CD4-positive, CD25-positive, alpha-beta regulatory T cell (primary cell): ENCODE data around the gene ASIC2. TPM values are rescaled to one million over a fixed set of nuclear protein-coding genes. Genes with fewer than 3 reads are reported as not detected.

Experiments
- ATAC-seq, 2 donors: fragments of 150-1000 bp; cut with Tn5 transposase; one replicate each; pipeline ENCODE4 v1.10.0; 2021; ENCODE audit warnings: low read depth in 2 of 2, moderate number of reproducible peaks in 2 of 2, moderate library complexity in 1 of 2
- DNase-seq, 3 donors: peaks; one replicate each; pipeline versions ENCODE4 v3.0.0 to v3.0.0-alpha.2; 2012 to 2022; ENCODE audit warnings: mixed read lengths in 1 of 3
- H3K27ac ChIP-seq: one replicate; pipeline ENCODE4 v1.7.0; 2013; ENCODE audit warnings: mild to moderate bottlenecking, low read length; ENCODE audit not compliant: insufficient read depth, poor library complexity, severe bottlenecking
- H3K27me3 ChIP-seq: one replicate; pipeline ENCODE4 v1.7.0; 2013; ENCODE audit warnings: low read length; ENCODE audit not compliant: control insufficient read depth, insufficient read depth
- H3K36me3 ChIP-seq: one replicate; pipeline ENCODE4 v1.7.0; 2013; ENCODE audit warnings: mild to moderate bottlenecking, low read length, moderate library complexity; ENCODE audit not compliant: control insufficient read depth, insufficient read depth
- H3K4me1 ChIP-seq: 2 replicates; pipeline ENCODE4 v1.7.0; 2013; ENCODE audit warnings: mild to moderate bottlenecking, low read length; ENCODE audit not compliant: insufficient read depth, control insufficient read depth, poor library complexity, severe bottlenecking
- H3K4me3 ChIP-seq: one replicate; pipeline ENCODE4 v1.7.0; 2013; ENCODE audit warnings: low read depth, mild to moderate bottlenecking, low read length, moderate library complexity
- H3K9me3 ChIP-seq, 2 experiments: 1 replicate in 1 of 2; 2 replicates in 1 of 2; pipeline ENCODE4 v1.7.0; 2013; ENCODE audit warnings: low read length in 2 of 2, mild to moderate bottlenecking in 1 of 2, moderate library complexity in 1 of 2; ENCODE audit not compliant: control insufficient read depth in 2 of 2
- H3K27ac Mint-ChIP-seq, 3 donors: one replicate each; pipeline ENCODE4 v1.8.0; 2020 to 2022; ENCODE audit warnings: mild to moderate bottlenecking in 3 of 3, mixed read lengths in 3 of 3, moderate library complexity in 2 of 3
- H3K27me3 Mint-ChIP-seq: one replicate; pipeline ENCODE4 v1.8.0; 2022; ENCODE audit warnings: mild to moderate bottlenecking, mixed read lengths
- H3K36me3 Mint-ChIP-seq: one replicate; pipeline ENCODE4 v1.8.0; 2020; ENCODE audit warnings: mixed read lengths
- H3K4me1 Mint-ChIP-seq, 4 donors: one replicate each; pipeline ENCODE4 v1.8.0; 2020 to 2022; ENCODE audit warnings: mixed read lengths in 4 of 4, mild to moderate bottlenecking in 1 of 4
- H3K4me3 Mint-ChIP-seq, 4 donors: one replicate each; pipeline ENCODE4 v1.8.0; 2020 to 2022; ENCODE audit warnings: mild to moderate bottlenecking in 4 of 4, mixed read lengths in 4 of 4, moderate library complexity in 3 of 4
- H3K9me3 Mint-ChIP-seq, 7 donors: one replicate each; pipeline ENCODE4 v1.8.0; 2020 to 2022; ENCODE audit warnings: mixed read lengths in 7 of 7, mild to moderate bottlenecking in 3 of 7, moderate library complexity in 2 of 7
- polyA plus RNA-seq, 4 donors: library from polyadenylated mRNA; unstranded; fragments of 300-500 nt; fragmentation: Illumina TruSeq; gene quantifications; one replicate each; pipeline ENCODE4 v1.2.3, GENCODE V29; 2021
- total RNA-seq: library from RNA; stranded (reverse); gene quantifications from one replicate; pipeline ENCODE4 v1.2.3, GENCODE V29; 2022

Gene ASIC2
- total and polyA plus RNA-seq, 5 donors from 2014 or later, result not detected

DNA sequence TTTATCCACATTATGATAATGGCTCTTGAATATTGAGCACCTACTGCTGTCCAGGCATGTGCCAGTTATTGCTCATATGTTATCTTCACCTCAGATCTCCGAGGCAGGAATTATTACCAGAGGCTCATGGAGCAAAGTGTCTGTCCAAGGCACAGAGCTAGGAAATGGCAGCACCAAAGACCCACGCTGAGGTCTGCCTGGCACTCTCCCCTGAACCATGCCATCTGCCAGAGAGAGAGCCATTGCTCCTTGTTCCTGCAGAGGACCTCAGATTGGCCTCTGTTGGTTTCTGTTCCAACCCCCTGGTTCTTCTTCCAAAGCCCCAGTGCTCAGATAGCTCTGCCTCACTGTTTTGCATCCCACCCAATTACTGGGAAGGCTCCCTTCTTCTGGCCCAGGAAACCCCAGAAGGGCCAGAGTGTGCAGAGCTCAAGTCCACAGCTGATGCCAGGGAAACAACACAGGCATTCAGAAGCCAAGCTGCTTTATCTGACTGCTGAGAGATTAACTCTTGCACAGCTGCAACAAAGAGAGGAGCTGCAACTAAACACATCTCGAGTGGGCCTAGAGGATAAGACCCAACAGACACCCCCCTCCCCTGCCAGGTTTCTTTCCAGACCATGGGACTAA is 5.9 kb downstream of the ASIC2 start:
- Mint-ChIP-seq H3K9me3 (peaks cover 0 to 2% (median 0%) of the 10 kb centered on the region in 7 donors), H3K36me3 (no peaks in the 10 kb centered on the region), H3K27ac (no peak overlapping the region), H3K27me3 (peaks cover 36% of the 10 kb centered on the region), H3K4me1 (peaks cover 0 to 7% (median 0%) of the 10 kb centered on the region in 4 donors), H3K4me3 (no peak overlapping the region)
- ATAC-seq (no peak), DNase-seq (no peak)
- Histone ChIP-seq H3K4me3 (no peak overlapping the region), H3K4me1 (no peaks in the 10 kb centered on the region), H3K9me3 (no peaks in the 10 kb centered on the region), H3K36me3 (no peaks in the 10 kb centered on the region), H3K27ac (no peak overlapping the region), H3K27me3 (peaks cover 5% of the 10 kb centered on the region)

DNA sequence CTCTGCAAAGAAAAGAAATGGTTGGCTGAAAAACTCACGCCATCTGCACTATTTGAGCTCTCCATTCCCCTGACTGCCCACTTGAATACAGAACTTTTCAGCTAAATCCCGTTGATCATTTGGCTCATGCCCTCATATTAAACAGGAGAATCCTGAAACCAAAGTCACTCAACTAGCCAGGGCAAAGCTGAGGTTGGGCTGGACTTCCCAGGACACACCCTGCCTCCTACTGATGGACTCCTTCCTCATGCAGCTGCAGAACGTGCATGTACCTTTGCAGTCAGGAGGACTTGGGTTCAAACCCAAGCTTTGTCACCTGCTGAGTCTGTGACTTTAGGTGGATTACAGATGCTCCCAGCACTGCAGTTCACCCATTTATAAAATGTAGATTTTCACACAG is 7.7 kb downstream of the ASIC2 start:
- H3K4me1 Mint-ChIP-seq, result no peaks in the 10 kb centered on the region
- H3K27ac Mint-ChIP-seq, result no peak overlapping the region
- H3K36me3 ChIP-seq, result no peaks in the 10 kb centered on the region
- no peak overlapping the region for H3K4me3 ChIP-seq
- H3K4me3 Mint-ChIP-seq, result no peak overlapping the region
- no peaks in the 10 kb centered on the region for H3K9me3 Mint-ChIP-seq
- ATAC-seq, result no peak
- H3K9me3 ChIP-seq, result no peaks in the 10 kb centered on the region
- DNase-seq, result no peak
- no peaks in the 10 kb centered on the region for H3K4me1 ChIP-seq
- H3K27me3 ChIP-seq, result peaks cover 5% of the 10 kb centered on the region
- no peaks in the 10 kb centered on the region for H3K36me3 Mint-ChIP-seq
- H3K27me3 Mint-ChIP-seq, result peaks cover 28% of the 10 kb centered on the region
- H3K27ac ChIP-seq, result no peak overlapping the region

DNA sequence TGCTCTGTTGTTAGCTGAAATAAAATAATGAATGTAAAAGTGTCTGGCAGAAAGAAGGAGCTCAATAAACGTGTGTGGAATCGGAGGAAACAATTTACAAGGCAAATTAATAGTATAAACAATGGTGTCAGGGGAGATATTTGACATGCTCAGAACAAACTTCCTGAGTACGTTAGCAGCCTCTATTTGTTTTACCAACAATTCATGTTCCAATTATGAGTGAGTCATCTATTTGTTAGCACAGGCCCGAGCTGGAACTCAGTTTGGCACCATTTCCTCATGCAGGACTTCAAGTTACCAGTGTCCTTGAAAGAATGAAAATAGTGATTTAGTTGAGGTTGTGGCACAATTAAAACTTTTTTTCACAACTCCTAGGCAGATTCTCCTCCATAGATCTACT is 9.1 kb downstream of the ASIC2 start:
- Mint-ChIP-seq H3K27me3 (peaks cover 21% of the 10 kb centered on the region), H3K9me3 (no peaks in the 10 kb centered on the region), H3K4me1 (no peaks in the 10 kb centered on the region), H3K4me3 (no peak overlapping the region), H3K27ac (no peak overlapping the region), H3K36me3 (no peaks in the 10 kb centered on the region)
- DNase-seq (no peak), ATAC-seq (no peak)
- peaks cover 1% of the 10 kb centered on the region for H3K27me3 ChIP-seq
- H3K4me1 ChIP-seq, result no peaks in the 10 kb centered on the region
- no peak overlapping the region for H3K27ac ChIP-seq
- H3K36me3 ChIP-seq, result no peaks in the 10 kb centered on the region
- H3K9me3 ChIP-seq, result no peaks in the 10 kb centered on the region
- no peak overlapping the region for H3K4me3 ChIP-seq

DNA sequence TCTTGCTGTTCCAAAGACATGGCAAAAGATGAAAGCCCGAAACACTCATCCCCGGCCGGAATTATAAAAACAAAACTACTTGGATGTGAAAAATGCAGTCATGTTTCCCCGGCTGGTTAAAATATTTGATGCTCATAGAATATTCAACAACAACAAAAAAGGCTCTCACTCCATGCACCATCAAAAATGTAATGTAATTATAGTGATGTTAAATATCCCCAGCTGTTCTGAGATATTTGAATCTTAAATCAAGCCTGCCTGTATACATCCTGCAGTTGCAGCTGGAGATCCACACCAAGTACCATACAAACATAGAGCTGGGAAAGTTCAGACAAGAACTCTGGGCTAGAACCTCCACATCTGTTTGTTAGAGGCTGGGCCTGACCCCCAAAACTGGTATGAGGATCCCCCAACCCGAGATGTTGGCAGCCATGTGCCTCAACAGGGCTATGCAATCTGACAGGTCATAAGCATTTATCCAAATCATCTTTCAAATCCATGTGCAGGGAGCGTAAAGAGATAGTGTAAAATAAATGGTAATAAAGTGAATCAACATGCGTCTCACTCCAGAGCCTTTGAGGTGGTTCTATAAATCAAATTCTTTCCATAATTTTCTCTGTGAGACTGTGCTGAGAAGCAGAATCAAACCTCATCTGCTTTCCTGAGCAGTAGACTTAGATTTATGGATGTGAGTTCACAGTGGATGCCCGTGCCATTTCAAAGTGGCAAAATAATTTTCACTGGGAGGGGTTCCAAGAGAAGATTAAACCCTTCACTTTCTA is 12.7 kb downstream of the ASIC2 start:
- Histone ChIP-seq H3K9me3 (no peaks in the 10 kb centered on the region), H3K27ac (no peak overlapping the region), H3K4me3 (no peak overlapping the region), H3K4me1 (no peaks in the 10 kb centered on the region), H3K27me3 (no peaks in the 10 kb centered on the region), H3K36me3 (no peaks in the 10 kb centered on the region)
- peaks cover 0 to 2% (median 0%) of the 10 kb centered on the region in 7 donors for H3K9me3 Mint-ChIP-seq
- H3K27ac Mint-ChIP-seq, result no peak overlapping the region
- no peaks in the 10 kb centered on the region for H3K36me3 Mint-ChIP-seq
- H3K27me3 Mint-ChIP-seq, result peaks cover 4% of the 10 kb centered on the region
- no peaks in the 10 kb centered on the region for H3K4me1 Mint-ChIP-seq
- DNase-seq (no peak), ATAC-seq (no peak)
- H3K4me3 Mint-ChIP-seq, result no peak overlapping the region

DNA sequence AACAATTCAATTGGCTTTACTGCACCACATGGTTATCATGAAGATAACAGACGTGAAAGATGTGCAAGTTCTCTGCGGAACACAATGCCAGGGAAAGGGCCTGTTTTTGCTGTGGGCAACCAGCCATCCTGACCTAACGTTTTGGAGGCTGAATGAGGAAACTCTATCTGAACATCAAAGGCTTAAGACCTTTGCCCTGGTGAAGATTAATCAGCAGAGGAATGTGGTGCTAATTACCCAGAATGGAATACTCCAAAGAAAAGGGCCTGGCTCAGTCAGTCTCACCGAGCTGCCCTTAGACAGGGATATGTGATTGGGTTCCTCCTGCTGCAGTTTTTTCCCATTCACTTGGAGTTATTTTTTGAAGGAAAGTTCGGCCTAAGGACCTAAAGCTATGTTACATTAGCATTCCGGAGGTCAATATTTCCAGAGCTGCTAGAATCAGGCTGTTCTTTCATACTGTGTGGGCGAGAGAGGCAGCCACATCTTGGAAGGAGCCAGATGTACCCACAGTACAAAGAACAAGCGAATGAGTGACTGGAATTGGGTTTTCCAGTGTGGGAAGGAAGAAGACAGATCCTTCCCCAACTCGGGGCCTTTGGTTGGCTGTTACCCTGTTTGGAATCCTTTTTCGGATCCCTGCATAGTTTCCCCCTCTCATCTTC is 15.5 kb downstream of the ASIC2 start:
- Histone ChIP-seq H3K9me3 (no peaks in the 10 kb centered on the region), H3K27me3 (no peaks in the 10 kb centered on the region), H3K27ac (no peak overlapping the region), H3K4me1 (no peaks in the 10 kb centered on the region), H3K36me3 (no peaks in the 10 kb centered on the region), H3K4me3 (no peak overlapping the region)
- DNase-seq (no peak), ATAC-seq (no peak)
- H3K36me3 Mint-ChIP-seq, result no peaks in the 10 kb centered on the region
- peaks cover 0 to 2% (median 0%) of the 10 kb centered on the region in 7 donors for H3K9me3 Mint-ChIP-seq
- H3K27me3 Mint-ChIP-seq, result peaks cover 4% of the 10 kb centered on the region
- H3K4me1 Mint-ChIP-seq, result no peaks in the 10 kb centered on the region
- no peak overlapping the region for H3K27ac Mint-ChIP-seq
- no peak overlapping the region for H3K4me3 Mint-ChIP-seq

DNA sequence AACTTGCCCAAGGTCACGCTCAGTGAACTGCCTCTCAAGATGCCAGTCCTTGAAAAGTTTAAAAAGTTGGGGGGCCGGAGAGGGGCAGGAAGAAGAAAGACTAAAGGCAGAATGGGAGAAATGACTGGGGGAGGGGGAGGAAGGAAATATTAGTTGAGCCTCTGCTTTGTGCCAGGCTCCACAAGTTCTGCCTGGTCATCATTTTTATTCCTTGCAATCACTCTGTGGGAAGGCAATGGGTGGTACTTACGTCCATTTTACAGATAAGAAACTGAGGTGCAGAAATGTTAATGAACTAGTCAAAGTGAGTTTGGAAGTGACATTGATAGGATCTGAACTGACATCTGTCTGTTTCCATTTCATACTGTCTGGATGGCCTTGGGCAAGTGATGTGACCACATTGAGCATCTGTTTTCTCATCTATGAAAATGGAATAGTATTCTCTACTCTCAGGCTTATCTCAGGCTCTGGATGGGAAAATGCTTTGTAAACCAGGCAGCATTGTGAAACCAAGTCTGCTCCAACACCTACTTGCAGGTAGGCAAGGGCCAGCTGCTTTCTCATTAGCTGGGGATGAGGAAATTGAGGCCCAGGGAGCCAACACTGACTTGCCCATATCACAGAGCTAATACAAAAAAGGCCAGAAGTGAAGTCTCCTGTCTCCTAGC is 19.2 kb downstream of the ASIC2 start:
- Histone ChIP-seq H3K4me3 (no peak overlapping the region), H3K4me1 (no peaks in the 10 kb centered on the region), H3K9me3 (no peaks in the 10 kb centered on the region), H3K36me3 (no peaks in the 10 kb centered on the region), H3K27ac (no peak overlapping the region), H3K27me3 (peaks cover 2% of the 10 kb centered on the region)
- H3K27ac Mint-ChIP-seq, result no peak overlapping the region
- peaks cover 0 to 2% (median 0%) of the 10 kb centered on the region in 7 donors for H3K9me3 Mint-ChIP-seq
- DNase-seq, result no peak
- H3K4me1 Mint-ChIP-seq, result no peaks in the 10 kb centered on the region
- no peak overlapping the region for H3K4me3 Mint-ChIP-seq
- ATAC-seq, result no peak
- H3K36me3 Mint-ChIP-seq, result no peaks in the 10 kb centered on the region
- no peaks in the 10 kb centered on the region for H3K27me3 Mint-ChIP-seq

DNA sequence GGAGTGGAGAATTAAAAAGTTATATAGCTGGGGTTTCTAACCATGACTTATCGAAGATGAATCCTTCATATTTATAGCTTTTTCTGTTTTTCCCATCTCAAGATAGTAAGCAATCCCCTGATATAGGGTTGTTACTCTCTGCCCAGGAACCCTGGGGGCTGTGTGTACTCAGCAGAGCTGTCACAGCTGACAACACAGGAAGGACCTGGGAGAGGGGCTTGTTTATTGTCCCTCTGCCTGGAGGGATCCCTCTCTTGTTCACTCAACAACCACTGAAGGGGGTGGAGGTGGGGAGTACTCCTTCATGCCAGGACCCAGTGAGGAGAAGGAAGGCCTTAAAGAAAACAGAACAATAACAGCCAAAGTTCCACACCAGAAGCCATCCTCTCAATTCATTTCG is 19.8 kb downstream of the ASIC2 start:
- H3K4me1 Mint-ChIP-seq, result no peaks in the 10 kb centered on the region

More for the DNA sequence above, 19.8 kb downstream of the ASIC2 start:
- no peaks in the 10 kb centered on the region for H3K9me3 ChIP-seq
- H3K27ac Mint-ChIP-seq, result no peak overlapping the region
- H3K4me3 Mint-ChIP-seq, result no peak overlapping the region
- H3K27me3 ChIP-seq, result peaks cover 2% of the 10 kb centered on the region
- H3K4me3 ChIP-seq, result no peak overlapping the region
- H3K36me3 Mint-ChIP-seq, result no peaks in the 10 kb centered on the region
- H3K9me3 Mint-ChIP-seq, result peaks cover 0 to 2% (median 0%) of the 10 kb centered on the region in 7 donors
- no peak for DNase-seq
- H3K27me3 Mint-ChIP-seq, result no peaks in the 10 kb centered on the region
- ATAC-seq, result no peak
- H3K27ac ChIP-seq, result no peak overlapping the region
- no peaks in the 10 kb centered on the region for H3K4me1 ChIP-seq
- H3K36me3 ChIP-seq, result no peaks in the 10 kb centered on the region
